Caco-2 (cell line): ENCODE data around the gene PHF12. TPM values are rescaled to one million over a fixed set of nuclear protein-coding genes. Genes with fewer than 3 reads are reported as not detected.

Source experiments
- BruUV-seq: library from RNA; stranded (reverse); fragments of 400-500 nt; replicated peaks from 2 replicates; lab custom pipeline; 2021; lab: Mats Ljungman, UMichigan
- CTCF ChIA-PET: fragments of 300-600 bp; sonication (Branson Sonifier 250); formaldehyde crosslinking; loops from one replicate; lab custom pipeline; 2022; ENCODE audit warnings: antibody characterized with exemption; lab: Charles Lee
- POLR2A ChIA-PET: fragments of 300-600 bp; sonication (Branson Sonifier 250); formaldehyde crosslinking; loops from one replicate; lab custom pipeline; 2022; ENCODE audit warnings: antibody characterized with exemption; lab: Charles Lee
- DNase-seq, 2 experiments: peaks; one replicate each; pipeline versions ENCODE4 v3.0.0 to v3.0.0-alpha.2; 2020 to 2022
- H3K27me3 ChIP-seq: replicated peaks from 2 replicates; pipeline ENCODE4 v1.6.0; 2011; ENCODE audit warnings: low read length; ENCODE audit not compliant: control insufficient read depth, insufficient read depth
- H3K36me3 ChIP-seq: 2 replicates; pipeline ENCODE4 v1.5.1; 2011; ENCODE audit warnings: low read length; ENCODE audit not compliant: control insufficient read depth, insufficient read depth
- H3K4me1 ChIP-seq: fragments of 250-450 bp; sonication (Bioruptor Pico); 2 replicates; pipeline ENCODE4 v1.5.1; 2020; ENCODE audit warnings: mild to moderate bottlenecking
- H3K4me3 ChIP-seq: 2 replicates; pipeline ENCODE4 v1.5.1; 2011; ENCODE audit warnings: low read depth, mild to moderate bottlenecking, control low read depth, low read length
- H3K9me3 ChIP-seq: fragments of 250-450 bp; sonication (Bioruptor Pico); 2 replicates; pipeline ENCODE4 v1.5.1; 2020; ENCODE audit warnings: mild to moderate bottlenecking, moderate library complexity
- H3K27ac Mint-ChIP-seq: one replicate; pipeline ENCODE4 v1.8.0; 2022; ENCODE audit warnings: mixed read lengths; ENCODE audit not compliant: unreplicated experiment
- H3K27me3 Mint-ChIP-seq: one replicate; pipeline ENCODE4 v1.8.0; 2022; ENCODE audit warnings: mixed read lengths; ENCODE audit not compliant: insufficient read depth, unreplicated experiment
- H3K36me3 Mint-ChIP-seq: one replicate; pipeline ENCODE4 v1.8.0; 2022; ENCODE audit warnings: mild to moderate bottlenecking, mixed read lengths; ENCODE audit not compliant: insufficient read depth, unreplicated experiment
- H3K4me1 Mint-ChIP-seq: one replicate; pipeline ENCODE4 v1.8.0; 2022; ENCODE audit warnings: low read depth, mixed read lengths; ENCODE audit not compliant: unreplicated experiment
- H3K4me3 Mint-ChIP-seq: one replicate; pipeline ENCODE4 v1.8.0; 2022; ENCODE audit warnings: mild to moderate bottlenecking, moderate library complexity, mixed read lengths; ENCODE audit not compliant: unreplicated experiment
- H3K9me3 Mint-ChIP-seq: one replicate; pipeline ENCODE4 v1.8.0; 2022; ENCODE audit warnings: mixed read lengths; ENCODE audit not compliant: unreplicated experiment
- intact Hi-C: fragments of 100-400 bp; cut with micrococcal nuclease; formaldehyde crosslinking; loops from one replicate; pipeline ENCODE4 v1.10.0; 2022; ENCODE audit not compliant: unreplicated experiment
- total RNA-seq: library from RNA; stranded (reverse); gene quantifications from 2 replicates; pipeline ENCODE4 v1.2.3, GENCODE V29; 2022
- TF ChIP-seq, protein P1 (sequence below), 2 experiments: fragments of 200-600 bp in 1 of 2; IDR thresholded peaks; 1 replicate in 1 of 2; 2 replicates in 1 of 2; pipeline versions ENCODE4 v1.5.1 to v1.8.0; 2011 to 2022; ENCODE audit warnings: antibody characterized with exemption in 1 of 2, control low read depth in 1 of 2, inconsistent platforms in 1 of 2, low read depth in 1 of 2, low read length in 1 of 2, mild to moderate bottlenecking in 1 of 2, moderate library complexity in 1 of 2; ENCODE audit not compliant: insufficient read depth in 1 of 2, severe bottlenecking in 1 of 2, unreplicated experiment in 1 of 2

Gene PHF12
- total RNA-seq, 1 experiment from 2014 or later = 49.9 TPM

DNA sequence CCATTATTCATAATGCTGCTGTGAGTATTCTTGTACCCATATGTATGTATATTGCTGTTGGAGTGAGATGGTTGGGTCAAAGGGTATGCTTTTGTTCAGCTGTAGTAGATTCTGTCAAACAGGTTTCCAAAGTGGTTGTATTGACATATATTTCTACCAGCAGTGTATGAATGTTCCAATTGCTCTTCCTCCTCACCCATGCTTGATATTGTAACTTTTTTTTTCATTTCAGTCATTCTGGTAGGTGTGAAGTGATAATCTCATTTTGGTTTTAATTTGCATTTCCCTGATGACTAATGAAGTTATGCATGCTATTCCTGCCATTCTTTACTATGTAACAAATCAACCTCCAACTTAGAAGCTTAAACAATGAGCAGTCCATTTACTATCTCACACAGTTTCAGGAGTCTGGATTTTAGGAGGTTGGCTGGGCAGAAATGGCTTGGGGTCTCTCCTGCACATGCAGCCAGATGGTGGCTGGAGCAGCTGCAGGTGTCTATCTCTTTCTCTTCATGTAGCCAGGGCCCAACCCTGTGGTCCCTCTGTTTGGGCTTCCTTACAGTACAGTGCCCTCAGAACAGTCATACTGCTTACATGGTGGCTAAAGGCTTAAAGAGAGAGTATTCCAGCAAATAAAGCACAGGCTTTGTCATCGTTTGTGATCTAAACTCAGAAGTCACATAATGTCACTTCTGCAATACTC lies 75.3 kb downstream of the PHF12 start:
- Mint-ChIP-seq H3K4me1 (peaks cover 16% of the 10 kb centered on the region), H3K36me3 (peaks cover 12% of the 10 kb centered on the region), H3K9me3 (no peaks in the 10 kb centered on the region), H3K27ac (no peak overlapping the region), H3K4me3 (no peak overlapping the region), H3K27me3 (no peaks in the 10 kb centered on the region)
- POLR2A ChIA-PET = no interaction called here
- intact Hi-C loops = loop anchor here (10.0 kb wide), 1 partner anchor 51 kb away; no protein-coding TSS in a partner anchor
- H3K27me3 ChIP-seq = no peaks in the 10 kb centered on the region
- DNase-seq = no peak
- peaks cover 1% of the 10 kb centered on the region; the same call in 1 of the 2 replicates for H3K36me3 ChIP-seq
- TF ChIP-seq, protein P1, sequence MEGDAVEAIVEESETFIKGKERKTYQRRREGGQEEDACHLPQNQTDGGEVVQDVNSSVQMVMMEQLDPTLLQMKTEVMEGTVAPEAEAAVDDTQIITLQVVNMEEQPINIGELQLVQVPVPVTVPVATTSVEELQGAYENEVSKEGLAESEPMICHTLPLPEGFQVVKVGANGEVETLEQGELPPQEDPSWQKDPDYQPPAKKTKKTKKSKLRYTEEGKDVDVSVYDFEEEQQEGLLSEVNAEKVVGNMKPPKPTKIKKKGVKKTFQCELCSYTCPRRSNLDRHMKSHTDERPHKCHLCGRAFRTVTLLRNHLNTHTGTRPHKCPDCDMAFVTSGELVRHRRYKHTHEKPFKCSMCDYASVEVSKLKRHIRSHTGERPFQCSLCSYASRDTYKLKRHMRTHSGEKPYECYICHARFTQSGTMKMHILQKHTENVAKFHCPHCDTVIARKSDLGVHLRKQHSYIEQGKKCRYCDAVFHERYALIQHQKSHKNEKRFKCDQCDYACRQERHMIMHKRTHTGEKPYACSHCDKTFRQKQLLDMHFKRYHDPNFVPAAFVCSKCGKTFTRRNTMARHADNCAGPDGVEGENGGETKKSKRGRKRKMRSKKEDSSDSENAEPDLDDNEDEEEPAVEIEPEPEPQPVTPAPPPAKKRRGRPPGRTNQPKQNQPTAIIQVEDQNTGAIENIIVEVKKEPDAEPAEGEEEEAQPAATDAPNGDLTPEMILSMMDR (IDR thresholded peaks at IDR 0.05; ENCODE audit: insufficient read depth in 1 of 2, low read depth in 1 of 2, low read length in 1 of 2, severe bottlenecking in 1 of 2, unreplicated experiment in 1 of 2) = no peak
- no peak overlapping the region for H3K4me3 ChIP-seq
- BruUV-seq = no TSS peak
- H3K9me3 ChIP-seq = no peaks in the 10 kb centered on the region
- peaks cover 14% of the 10 kb centered on the region; the same call in 1 of the 2 replicates for H3K4me1 ChIP-seq
- CTCF ChIA-PET = interaction anchor here (0.6 kb wide), 1 partner anchor 10 kb away, joined by 3 read pairs; no protein-coding TSS in a partner anchor

DNA sequence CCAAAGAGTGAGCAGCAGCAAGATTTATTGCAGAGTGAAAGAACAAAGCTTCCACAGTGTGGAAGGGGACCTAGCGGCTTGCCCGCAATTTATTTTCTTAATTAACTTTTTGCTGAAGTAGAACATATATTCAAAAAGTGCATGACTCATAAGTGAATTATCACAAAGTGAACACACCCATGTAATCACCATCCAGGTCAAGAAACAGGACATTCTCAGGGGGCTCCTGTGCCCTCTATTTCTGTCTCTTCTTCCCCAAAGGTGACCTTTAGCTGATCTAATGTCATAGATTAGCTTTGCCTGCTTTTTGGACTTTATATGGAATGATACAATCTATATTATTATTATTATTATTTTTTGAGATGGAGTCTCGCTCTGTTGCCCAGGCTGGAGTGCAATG lies 76.6 kb downstream of the PHF12 start:
- Mint-ChIP-seq H3K27me3 (no peaks in the 10 kb centered on the region), H3K9me3 (no peaks in the 10 kb centered on the region), H3K4me1 (peaks cover 16% of the 10 kb centered on the region), H3K4me3 (no peak overlapping the region), H3K27ac (no peak overlapping the region), H3K36me3 (peaks cover 12% of the 10 kb centered on the region)
- TF ChIP-seq, protein P1 (IDR thresholded peaks at IDR 0.05; ENCODE audit: insufficient read depth in 1 of 2, low read depth in 1 of 2, low read length in 1 of 2, severe bottlenecking in 1 of 2, unreplicated experiment in 1 of 2) = no peak
- DNase-seq = no peak
- no peaks in the 10 kb centered on the region for H3K27me3 ChIP-seq
- no peaks in the 10 kb centered on the region for H3K9me3 ChIP-seq
- no TSS peak for BruUV-seq
- intact Hi-C loops = loop anchor here (10.0 kb wide), 1 partner anchor 50 kb away; no protein-coding TSS in a partner anchor
- H3K36me3 ChIP-seq = no peaks in the 10 kb centered on the region
- ChIA-PET POLR2A (no interaction called here), CTCF (interaction anchor here (0.5 to 1.4 kb wide), 3 partner anchors 81 to 147 kb away, joined by 3 to 4 read pairs (median 3); no protein-coding TSS in a partner anchor)
- H3K4me1 ChIP-seq = peaks cover 14% of the 10 kb centered on the region; the same call in 1 of the 2 replicates
- H3K4me3 ChIP-seq = no peak overlapping the region

DNA sequence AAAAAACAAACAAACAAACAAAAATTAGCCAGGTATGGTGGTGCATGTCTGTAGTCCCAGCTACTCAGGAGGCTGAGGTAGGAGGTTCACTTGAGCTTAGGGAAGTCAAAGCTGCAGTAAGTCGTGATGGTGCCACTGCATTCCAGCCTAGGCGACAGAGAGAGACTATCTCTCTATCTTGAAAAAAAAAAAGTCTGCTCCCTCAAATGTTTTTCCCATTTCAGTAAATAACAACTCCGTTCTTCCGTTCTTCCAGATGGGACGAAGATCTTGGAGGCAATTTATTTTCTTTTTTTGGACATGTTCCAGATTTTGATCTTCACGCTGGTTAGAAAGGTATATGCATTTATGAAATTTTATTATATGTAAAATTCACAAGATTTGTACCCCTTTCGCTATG lies 77.5 kb downstream of the PHF12 start:
- no peak overlapping the region for H3K4me3 Mint-ChIP-seq
- intact Hi-C loops = loop anchor here (10.0 kb wide), 1 partner anchor 49 kb away; no protein-coding TSS in a partner anchor
- peaks cover 7% of the 10 kb centered on the region for H3K36me3 Mint-ChIP-seq
- TF ChIP-seq, protein P1 (IDR thresholded peaks at IDR 0.05; ENCODE audit: insufficient read depth in 1 of 2, low read depth in 1 of 2, low read length in 1 of 2, severe bottlenecking in 1 of 2, unreplicated experiment in 1 of 2) = no peak
- no peak overlapping the region for H3K27ac Mint-ChIP-seq
- no peaks in the 10 kb centered on the region for H3K9me3 Mint-ChIP-seq
- H3K27me3 ChIP-seq = no peaks in the 10 kb centered on the region
- H3K36me3 ChIP-seq = no peaks in the 10 kb centered on the region
- no peaks in the 10 kb centered on the region for H3K9me3 ChIP-seq
- H3K4me1 Mint-ChIP-seq = peaks cover 10% of the 10 kb centered on the region
- no peak overlapping the region for H3K4me3 ChIP-seq
- peaks cover 14% of the 10 kb centered on the region; the same call in 1 of the 2 replicates for H3K4me1 ChIP-seq
- ChIA-PET POLR2A (no interaction called here), CTCF (interaction anchor here (1.0 to 1.4 kb wide), 2 partner anchors 110 to 146 kb away, joined by 3 to 4 read pairs; no protein-coding TSS in a partner anchor)
- H3K27me3 Mint-ChIP-seq = no peaks in the 10 kb centered on the region
- no peak for DNase-seq
- BruUV-seq = no TSS peak
